ENCODE measurements around the gene CPOX.

DNA sequence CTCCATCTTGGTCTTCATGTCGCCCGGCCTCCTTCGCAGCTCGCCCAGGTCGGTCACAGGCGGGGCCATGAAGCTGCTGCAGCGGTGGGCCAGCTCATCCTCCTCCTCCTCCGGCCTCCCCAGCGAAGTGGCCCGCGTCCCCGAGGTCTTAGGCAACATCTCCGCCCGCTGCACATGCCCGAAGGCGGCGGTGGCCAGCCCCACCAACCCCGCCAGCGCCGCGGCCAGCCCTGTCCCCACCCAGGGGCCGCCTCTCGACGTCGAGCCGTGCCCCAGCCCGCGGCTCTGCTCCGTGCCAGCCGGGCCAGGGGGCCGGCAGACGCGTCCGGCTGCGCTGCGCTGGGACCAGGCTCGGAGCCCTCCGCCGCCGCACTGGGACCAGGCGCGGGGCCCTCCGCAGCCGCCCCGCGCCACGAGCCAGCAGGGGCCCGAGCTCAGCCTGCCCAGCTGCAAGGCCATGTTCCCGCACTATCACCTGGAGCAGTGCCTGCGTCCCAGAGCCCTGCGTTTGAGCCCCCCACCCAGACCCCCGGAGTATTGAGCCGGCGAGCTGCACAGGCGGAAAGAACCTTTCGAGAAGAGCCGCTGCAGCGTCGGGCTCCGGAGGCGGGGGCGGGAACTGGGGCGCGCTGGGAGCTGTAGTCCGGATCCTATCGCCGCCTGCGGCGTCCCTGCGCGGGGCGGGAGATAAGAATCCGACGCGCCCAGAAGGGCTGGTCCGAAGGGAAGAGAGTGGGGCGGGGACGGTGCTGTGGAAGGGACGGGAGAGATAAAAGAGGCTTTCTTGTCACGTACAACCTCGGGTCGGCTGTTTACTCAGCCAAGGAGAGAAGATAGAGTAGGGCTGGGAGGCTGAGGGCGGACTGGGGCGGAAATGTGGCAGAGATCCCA, at the start of gene CPOX:
- TF ChIP-seq, protein P1, sequence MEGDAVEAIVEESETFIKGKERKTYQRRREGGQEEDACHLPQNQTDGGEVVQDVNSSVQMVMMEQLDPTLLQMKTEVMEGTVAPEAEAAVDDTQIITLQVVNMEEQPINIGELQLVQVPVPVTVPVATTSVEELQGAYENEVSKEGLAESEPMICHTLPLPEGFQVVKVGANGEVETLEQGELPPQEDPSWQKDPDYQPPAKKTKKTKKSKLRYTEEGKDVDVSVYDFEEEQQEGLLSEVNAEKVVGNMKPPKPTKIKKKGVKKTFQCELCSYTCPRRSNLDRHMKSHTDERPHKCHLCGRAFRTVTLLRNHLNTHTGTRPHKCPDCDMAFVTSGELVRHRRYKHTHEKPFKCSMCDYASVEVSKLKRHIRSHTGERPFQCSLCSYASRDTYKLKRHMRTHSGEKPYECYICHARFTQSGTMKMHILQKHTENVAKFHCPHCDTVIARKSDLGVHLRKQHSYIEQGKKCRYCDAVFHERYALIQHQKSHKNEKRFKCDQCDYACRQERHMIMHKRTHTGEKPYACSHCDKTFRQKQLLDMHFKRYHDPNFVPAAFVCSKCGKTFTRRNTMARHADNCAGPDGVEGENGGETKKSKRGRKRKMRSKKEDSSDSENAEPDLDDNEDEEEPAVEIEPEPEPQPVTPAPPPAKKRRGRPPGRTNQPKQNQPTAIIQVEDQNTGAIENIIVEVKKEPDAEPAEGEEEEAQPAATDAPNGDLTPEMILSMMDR (IDR thresholded peaks at IDR 0.05; ENCODE audit: low read depth, low read length), result no peak
- peak; percentile 49 for TF ChIP-seq POLR2A (IDR thresholded peaks at IDR 0.05; ENCODE audit: extremely low read depth, insufficient read length)
- TF ChIP-seq, protein P2, sequence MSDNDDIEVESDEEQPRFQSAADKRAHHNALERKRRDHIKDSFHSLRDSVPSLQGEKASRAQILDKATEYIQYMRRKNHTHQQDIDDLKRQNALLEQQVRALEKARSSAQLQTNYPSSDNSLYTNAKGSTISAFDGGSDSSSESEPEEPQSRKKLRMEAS (IDR thresholded peaks at IDR 0.05; ENCODE audit: low read depth, low read length), result no peak; the same call in 1 of the 2 replicates
